ENCODE results near the gene KCND3. TPM values are rescaled to one million over a fixed set of nuclear protein-coding genes. Genes with fewer than 3 reads are reported as not detected.

Gene KCND3
- total and polyA plus RNA-seq, 12 donors, result 0.39 to 6.7 (median 3.1) TPM

DNA sequence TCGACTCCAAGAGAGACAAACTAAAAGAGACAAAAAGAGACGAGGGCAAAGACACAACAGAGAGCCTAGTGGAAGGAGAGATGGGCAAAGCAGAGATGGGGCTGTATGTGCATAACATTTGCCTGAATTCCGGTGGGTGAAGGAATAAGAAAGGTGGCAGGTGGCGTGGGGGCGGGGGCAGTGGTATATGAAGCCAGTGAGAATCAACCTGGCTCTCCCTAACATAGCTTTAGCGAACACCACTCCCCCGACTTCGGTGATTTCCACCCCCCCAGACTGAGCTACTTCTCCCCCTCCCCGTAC, 251.4 kb downstream of the KCND3 start:
- TF ChIP-seq, protein P1, sequence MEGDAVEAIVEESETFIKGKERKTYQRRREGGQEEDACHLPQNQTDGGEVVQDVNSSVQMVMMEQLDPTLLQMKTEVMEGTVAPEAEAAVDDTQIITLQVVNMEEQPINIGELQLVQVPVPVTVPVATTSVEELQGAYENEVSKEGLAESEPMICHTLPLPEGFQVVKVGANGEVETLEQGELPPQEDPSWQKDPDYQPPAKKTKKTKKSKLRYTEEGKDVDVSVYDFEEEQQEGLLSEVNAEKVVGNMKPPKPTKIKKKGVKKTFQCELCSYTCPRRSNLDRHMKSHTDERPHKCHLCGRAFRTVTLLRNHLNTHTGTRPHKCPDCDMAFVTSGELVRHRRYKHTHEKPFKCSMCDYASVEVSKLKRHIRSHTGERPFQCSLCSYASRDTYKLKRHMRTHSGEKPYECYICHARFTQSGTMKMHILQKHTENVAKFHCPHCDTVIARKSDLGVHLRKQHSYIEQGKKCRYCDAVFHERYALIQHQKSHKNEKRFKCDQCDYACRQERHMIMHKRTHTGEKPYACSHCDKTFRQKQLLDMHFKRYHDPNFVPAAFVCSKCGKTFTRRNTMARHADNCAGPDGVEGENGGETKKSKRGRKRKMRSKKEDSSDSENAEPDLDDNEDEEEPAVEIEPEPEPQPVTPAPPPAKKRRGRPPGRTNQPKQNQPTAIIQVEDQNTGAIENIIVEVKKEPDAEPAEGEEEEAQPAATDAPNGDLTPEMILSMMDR (IDR thresholded peaks at IDR 0.05), result no peak
- no peak for TF ChIP-seq POLR2A (IDR thresholded peaks at IDR 0.05)
- H3K36me3 ChIP-seq (replicated peaks in 1 of 2), result no peaks in the 10 kb centered on the region
- peak overlapping the region in 2 of 5 donors; percentile 85 to 86 for H3K27ac ChIP-seq
- no peak for DNase-seq
- WGBS, 4 donors, result 27 to 34% (median 31%) methylated on average over 8 to 9 of the region's 9 CpGs
- H3K4me1 ChIP-seq (replicated peaks in 1 of 2), result peaks cover 18 to 30% of the 10 kb centered on the region in 2 donors
- peak overlapping the region in 1 of 4 donors; percentile 65 for H3K4me3 ChIP-seq
- intact Hi-C loops (cut with DNase I), result no loop called here
- H3K27me3 ChIP-seq, result no peaks in the 10 kb centered on the region
- H3K9me3 ChIP-seq (replicated peaks in 1 of 3), result no peaks in the 10 kb centered on the region

DNA sequence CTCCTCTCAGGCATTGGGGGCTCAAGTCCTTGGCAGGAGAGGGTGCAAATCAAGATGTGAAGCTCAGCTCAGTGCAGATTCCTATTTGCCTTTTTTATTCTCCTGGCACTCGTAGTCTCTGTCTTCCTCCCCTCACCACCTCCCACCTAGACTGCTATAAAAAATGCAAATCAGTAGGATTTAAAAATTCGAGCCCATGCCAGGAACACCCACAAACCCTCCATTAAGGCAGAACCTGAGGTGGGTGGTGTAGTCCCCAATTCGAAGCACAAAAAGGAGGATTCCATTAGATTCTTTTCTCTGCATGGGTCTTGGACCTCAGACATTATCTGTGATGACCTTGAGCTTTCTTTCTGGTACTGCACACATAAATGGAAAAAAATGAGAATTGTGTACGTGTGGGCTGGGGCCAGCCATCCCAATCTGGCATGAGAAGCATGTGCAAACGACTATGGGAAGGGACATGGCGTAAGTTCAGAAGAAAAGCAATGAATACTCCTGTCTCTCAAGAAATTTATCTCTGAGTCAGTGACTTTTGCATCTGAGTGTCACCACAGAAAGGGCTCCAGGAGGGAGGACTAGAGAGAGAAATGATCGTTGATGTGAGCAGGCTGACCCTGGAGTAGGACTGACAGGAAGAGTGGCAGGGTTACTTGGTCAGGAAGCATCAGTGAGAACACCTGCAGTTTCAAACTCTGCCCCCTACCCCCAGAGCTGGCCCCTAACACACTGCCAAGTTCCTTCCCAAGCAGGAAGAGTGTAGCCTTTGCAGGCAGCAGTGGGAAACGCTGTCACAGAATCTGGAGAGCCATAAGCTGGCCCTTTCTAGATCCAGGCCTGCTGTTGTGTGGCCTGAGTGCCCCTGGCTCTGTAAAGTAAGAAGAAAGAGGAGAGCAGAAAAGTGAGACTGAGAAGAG, 252.0 kb downstream of the KCND3 start:
- Histone ChIP-seq H3K4me1 (replicated peaks in 1 of 2) (peaks cover 18 to 30% of the 10 kb centered on the region in 2 donors), H3K9me3 (replicated peaks in 1 of 3) (no peaks in the 10 kb centered on the region), H3K36me3 (replicated peaks in 1 of 2) (no peaks in the 10 kb centered on the region), H3K27ac (peak overlapping the region in 2 of 5 donors; percentile 62 to 85), H3K27me3 (no peaks in the 10 kb centered on the region), H3K4me3 (peak overlapping the region in 1 of 4 donors; percentile 65)
- DNase-seq, result peak in 2 of 7 donors; percentile 12 to 52
- intact Hi-C loops (cut with DNase I), result no loop called here
- 40 to 48% (median 42%) methylated on average over 8 of the region's 8 CpGs for WGBS, 4 donors
- TF ChIP-seq POLR2A (IDR thresholded peaks at IDR 0.05), result no peak
- TF ChIP-seq, protein P1 (IDR thresholded peaks at IDR 0.05), result no peak

DNA sequence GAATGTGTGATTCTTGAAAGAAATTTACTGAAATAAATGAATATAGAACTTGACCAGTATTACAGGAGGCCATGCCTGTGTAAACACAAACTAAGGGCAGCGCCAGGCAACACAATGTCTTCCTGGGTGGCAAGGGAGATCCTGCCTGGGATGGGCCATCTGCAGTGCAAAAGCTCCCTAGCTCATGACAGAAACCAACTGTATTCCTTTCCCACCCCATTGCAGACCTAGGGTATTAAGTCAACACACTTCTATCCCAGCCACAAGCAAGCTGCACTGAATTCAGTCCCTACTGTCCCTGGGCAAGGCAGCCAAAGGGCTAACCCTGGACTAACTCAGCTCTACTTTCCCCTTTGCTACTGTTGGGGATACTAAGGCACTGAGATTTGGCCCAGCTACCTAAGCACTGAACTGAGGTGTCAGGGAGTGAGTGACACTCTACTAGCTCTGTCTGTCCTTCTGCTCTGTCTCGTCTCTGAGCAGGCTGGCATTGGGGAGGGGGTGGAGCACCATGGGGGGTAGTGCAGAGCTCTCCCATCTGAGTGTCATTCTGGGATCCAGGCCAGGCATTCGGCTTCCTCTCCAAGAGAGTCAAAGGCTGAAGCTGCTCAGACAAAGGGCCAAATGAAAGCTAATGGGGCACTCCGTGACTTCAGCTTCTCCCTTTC, 252.8 kb downstream of the KCND3 start:
- WGBS, 4 donors, result 49 to 82% (median 58%) methylated on average over 2 to 4 of the region's 4 CpGs
- no peak overlapping the region for H3K4me3 ChIP-seq
- H3K9me3 ChIP-seq (replicated peaks in 1 of 3), result no peaks in the 10 kb centered on the region
- intact Hi-C loops (cut with DNase I), result no loop called here
- no peaks in the 10 kb centered on the region for H3K27me3 ChIP-seq
- H3K36me3 ChIP-seq (replicated peaks in 1 of 2), result no peaks in the 10 kb centered on the region
- H3K4me1 ChIP-seq (replicated peaks in 1 of 2), result peaks cover 18 to 30% of the 10 kb centered on the region in 2 donors
- peak; percentile 35 to 72 (median 55) for DNase-seq
- H3K27ac ChIP-seq, result peak overlapping the region in 2 of 5 donors; percentile 9 to 47
- TF ChIP-seq, protein P1 (IDR thresholded peaks at IDR 0.05), result no peak
- TF ChIP-seq POLR2A (IDR thresholded peaks at IDR 0.05), result no peak

DNA sequence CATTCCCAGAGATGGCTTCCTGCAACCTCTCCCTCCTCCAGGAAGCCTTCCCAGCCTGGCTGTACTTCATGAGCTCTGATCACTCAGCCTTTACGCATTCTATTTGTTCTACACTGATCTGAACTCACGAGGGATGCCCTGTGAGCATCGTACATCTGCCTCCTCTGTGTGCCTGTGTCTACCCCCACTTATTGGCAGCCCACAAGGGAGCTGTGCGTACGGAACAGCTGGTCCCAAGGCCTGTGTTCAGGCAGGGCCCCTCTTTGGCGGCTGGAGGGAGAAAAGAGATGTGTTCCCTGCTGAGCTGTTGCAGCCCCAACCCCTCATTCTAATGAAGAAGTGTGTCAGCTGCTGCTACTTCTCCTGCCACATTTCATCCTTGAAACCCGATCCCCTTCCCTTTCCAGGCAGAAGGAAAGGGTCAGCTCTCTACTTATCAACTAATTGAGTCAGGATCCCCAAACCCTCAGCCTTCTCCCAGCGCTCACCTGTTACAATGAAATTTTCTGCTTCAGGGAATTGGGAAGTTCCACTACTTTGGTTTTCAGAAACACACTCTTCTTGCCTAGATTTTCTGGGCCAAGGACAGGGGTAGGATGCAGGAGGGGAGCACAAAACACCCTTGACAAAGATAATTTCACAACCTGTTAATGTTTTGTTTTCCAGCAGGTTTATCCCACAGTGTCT, 253.5 kb downstream of the KCND3 start:
- H3K4me3 ChIP-seq, result no peak overlapping the region
- TF ChIP-seq, protein P1 (IDR thresholded peaks at IDR 0.05), result no peak
- TF ChIP-seq POLR2A (IDR thresholded peaks at IDR 0.05), result no peak
- 81 to 90% (median 85%) methylated on average over 8 of the region's 8 CpGs for WGBS, 4 donors
- H3K27ac ChIP-seq, result no peak overlapping the region
- intact Hi-C loops (cut with DNase I), result no loop called here
- DNase-seq, result peak in 2 of 7 donors; percentile 9 to 42
- no peaks in the 10 kb centered on the region for H3K9me3 ChIP-seq (replicated peaks in 1 of 3)
- no peaks in the 10 kb centered on the region for H3K27me3 ChIP-seq
- H3K4me1 ChIP-seq (replicated peaks in 1 of 2), result peaks cover 18 to 30% of the 10 kb centered on the region in 2 donors
- no peaks in the 10 kb centered on the region for H3K36me3 ChIP-seq (replicated peaks in 1 of 2)
